H9 (cell line): ENCODE measurements around the gene WFDC2. TPM values are rescaled to one million over a fixed set of nuclear protein-coding genes. Genes with fewer than 3 reads are reported as not detected.

Experiments
- DNase-seq: peaks from one replicate; pipeline ENCODE4 v3.0.0-alpha.2; 2017
- H2AFZ ChIP-seq: one replicate; pipeline ENCODE4 v1.6.1; 2013; ENCODE audit warnings: mild to moderate bottlenecking, low read length, control low read depth, moderate library complexity
- H2AK5ac ChIP-seq: 2 replicates; pipeline ENCODE4 v1.6.1; 2013; ENCODE audit warnings: low read length, control low read depth, mixed read lengths; ENCODE audit not compliant: insufficient read length
- H2BK120ac ChIP-seq: one replicate; pipeline ENCODE4 v1.6.1; 2013; ENCODE audit warnings: low read depth, mild to moderate bottlenecking, low read length, control low read depth, inconsistent platforms; ENCODE audit not compliant: poor library complexity, severe bottlenecking
- H2BK12ac ChIP-seq: 2 replicates; pipeline ENCODE4 v1.6.1; 2013; ENCODE audit warnings: low read length, control low read depth, mixed read lengths, low read depth; ENCODE audit not compliant: insufficient read length
- H2BK15ac ChIP-seq: 2 replicates; pipeline ENCODE4 v1.6.1; 2013; ENCODE audit warnings: low read depth, low read length, control low read depth
- H2BK20ac ChIP-seq: one replicate; pipeline ENCODE4 v1.6.1; 2013; ENCODE audit warnings: low read depth, mild to moderate bottlenecking, low read length, control low read depth, inconsistent platforms; ENCODE audit not compliant: poor library complexity, severe bottlenecking
- H2BK5ac ChIP-seq: 2 replicates; pipeline ENCODE4 v1.6.1; 2013; ENCODE audit warnings: low read length, control low read depth, mixed read lengths; ENCODE audit not compliant: insufficient read length
- H3K14ac ChIP-seq: 2 replicates; pipeline ENCODE4 v1.6.1; 2013; ENCODE audit warnings: low read length, control low read depth; ENCODE audit not compliant: insufficient read depth
- H3K18ac ChIP-seq: 2 replicates; pipeline ENCODE4 v1.6.1; 2013; ENCODE audit warnings: low read depth, mild to moderate bottlenecking, mixed read lengths, low read length, control low read depth; ENCODE audit not compliant: insufficient read length
- H3K23ac ChIP-seq: 2 replicates; pipeline ENCODE4 v1.6.1; 2013; ENCODE audit warnings: low read length, control low read depth, mixed read lengths, low read depth; ENCODE audit not compliant: insufficient read length
- H3K23me2 ChIP-seq: 2 replicates; pipeline ENCODE4 v1.6.1; 2013; ENCODE audit warnings: low read depth, mild to moderate bottlenecking, mixed read lengths, low read length, control low read depth; ENCODE audit not compliant: insufficient read length, poor library complexity, severe bottlenecking
- H3K27ac ChIP-seq: 2 replicates; pipeline ENCODE4 v1.5.1; 2013; ENCODE audit warnings: low read length, control low read depth, mixed read lengths, low read depth; ENCODE audit not compliant: insufficient read length
- H3K27me3 ChIP-seq: 2 replicates; pipeline ENCODE4 v1.6.1; 2013; ENCODE audit warnings: low read length, control low read depth, inconsistent platforms; ENCODE audit not compliant: insufficient read depth
- H3K4ac ChIP-seq: 2 replicates; pipeline ENCODE4 v1.6.1; 2013; ENCODE audit warnings: low read depth, mild to moderate bottlenecking, control low read depth, inconsistent platforms, low read length, moderate library complexity
- H3K4me1 ChIP-seq: 2 replicates; pipeline ENCODE4 v1.6.1; 2013; ENCODE audit warnings: low read length, control low read depth, inconsistent platforms; ENCODE audit not compliant: insufficient read depth
- H3K4me2 ChIP-seq: 2 replicates; pipeline ENCODE4 v1.6.1; 2013; ENCODE audit warnings: low read length, control low read depth, mixed read lengths; ENCODE audit not compliant: insufficient read length, insufficient read depth
- H3K56ac ChIP-seq: 2 replicates; pipeline ENCODE4 v1.6.1; 2013; ENCODE audit warnings: low read depth, mild to moderate bottlenecking, mixed read lengths, low read length, control low read depth; ENCODE audit not compliant: insufficient read length
- H3K79me1 ChIP-seq: 2 replicates; pipeline ENCODE4 v1.6.1; 2013; ENCODE audit warnings: low read depth, mild to moderate bottlenecking, moderate library complexity, low read length, control low read depth, inconsistent platforms; ENCODE audit not compliant: insufficient read depth, poor library complexity, severe bottlenecking
- H3K79me2 ChIP-seq: 2 replicates; pipeline ENCODE4 v1.6.1; 2013; ENCODE audit warnings: low read length, control low read depth, inconsistent platforms; ENCODE audit not compliant: insufficient read depth
- H3K9ac ChIP-seq: 2 replicates; pipeline ENCODE4 v1.6.1; 2013; ENCODE audit warnings: low read length, control low read depth, mixed read lengths; ENCODE audit not compliant: insufficient read length; ENCODE audit errors: extremely low read depth
- H3K9me3 ChIP-seq: one replicate; pipeline ENCODE4 v1.6.1; 2013; ENCODE audit warnings: low read depth, low read length, inconsistent platforms; ENCODE audit not compliant: control insufficient read depth
- H3T11ph ChIP-seq: one replicate; pipeline ENCODE4 v1.6.1; 2013; ENCODE audit warnings: mild to moderate bottlenecking, low read length, control low read depth, inconsistent platforms
- H4K20me1 ChIP-seq: one replicate; pipeline ENCODE4 v1.6.1; 2013; ENCODE audit not compliant: control insufficient read depth, insufficient read length, insufficient read depth
- H4K5ac ChIP-seq: 2 replicates; pipeline ENCODE4 v1.6.1; 2013; ENCODE audit warnings: low read depth, mild to moderate bottlenecking, mixed read lengths, low read length, control low read depth; ENCODE audit not compliant: insufficient read length
- H4K8ac ChIP-seq: replicated peaks from 2 replicates; pipeline ENCODE4 v1.6.1; 2013; ENCODE audit warnings: low read length, control low read depth, mixed read lengths, low read depth; ENCODE audit not compliant: insufficient read length
- H4K91ac ChIP-seq: 2 replicates; pipeline ENCODE4 v1.6.1; 2013; ENCODE audit warnings: low read depth, mild to moderate bottlenecking, moderate library complexity, mixed read lengths, low read length, control low read depth; ENCODE audit not compliant: insufficient read length
- H3K27ac Mint-ChIP-seq, 3 experiments: 2 replicates in 2 of 3; 3 replicates in 1 of 3; pipeline ENCODE4 v1.8.0; 2020 to 2021; ENCODE audit warnings: mixed read lengths in 3 of 3, mild to moderate bottlenecking in 1 of 3, moderate library complexity in 1 of 3
- H3K27me3 Mint-ChIP-seq: 2 replicates; pipeline ENCODE4 v1.8.0; 2021; ENCODE audit warnings: low read depth, mild to moderate bottlenecking, moderate library complexity, mixed read lengths
- H3K36me3 Mint-ChIP-seq, 3 experiments: 2 replicates in 2 of 3; 3 replicates in 1 of 3; pipeline ENCODE4 v1.8.0; 2020 to 2021; ENCODE audit warnings: low read depth in 3 of 3, mixed read lengths in 3 of 3; ENCODE audit not compliant: insufficient read depth in 1 of 3
- H3K4me1 Mint-ChIP-seq, 2 experiments: 2 replicates each; pipeline ENCODE4 v1.8.0; 2020; ENCODE audit warnings: mixed read lengths in 2 of 2
- H3K4me3 Mint-ChIP-seq, 2 experiments: 2 replicates in 1 of 2; 3 replicates in 1 of 2; pipeline ENCODE4 v1.8.0; 2020 to 2021; ENCODE audit warnings: mild to moderate bottlenecking in 2 of 2, mixed read lengths in 2 of 2, moderate library complexity in 1 of 2
- H3K9me3 Mint-ChIP-seq, 2 experiments: 2 replicates in 1 of 2; 3 replicates in 1 of 2; pipeline ENCODE4 v1.8.0; 2020; ENCODE audit warnings: mild to moderate bottlenecking in 2 of 2, mixed read lengths in 2 of 2, moderate library complexity in 1 of 2
- CTCF ChIP-seq: fragments of 200-600 bp; sonication (generic); conservative IDR thresholded peaks from 3 replicates; pipeline ENCODE4 v1.8.0; 2021; ENCODE audit warnings: antibody characterized with exemption, mild to moderate bottlenecking
- WGBS: extraction: QIAGEN DNeasy Blood & Tissue Kit; methylation state at CpG from one replicate; pipeline ENCODE4 v1.1.7; 2013; ENCODE audit warnings: missing lambda C conversion rate, low lambda C conversion rate, mixed read lengths; ENCODE audit not compliant: insufficient read length; ENCODE audit errors: extremely low coverage; 5-methylcytosine and 5-hydroxymethylcytosine counted together
- total RNA-seq: library from RNA; stranded (reverse); gene quantifications from 2 replicates; pipeline ENCODE4 v1.2.1, GENCODE V29; 2021

The WFDC2 gene
- total RNA-seq, 1 experiment from 2014 or later, result 57.1 TPM

GRCh38 chr20:45503403-45503802 lies 33.9 kb downstream of the WFDC2 start:
- H2BK20ac ChIP-seq, result no peak overlapping the region
- H2AFZ ChIP-seq, result no peak overlapping the region
- no peak overlapping the region for H2BK12ac ChIP-seq
- no peaks in the 10 kb centered on the region for H3K4me1 ChIP-seq
- no peaks in the 10 kb centered on the region for H3K79me2 ChIP-seq
- no peak overlapping the region for H3K14ac ChIP-seq
- TF ChIP-seq CTCF, result no peak
- H2BK120ac ChIP-seq, result no peak overlapping the region
- H3K27me3 ChIP-seq, result no peaks in the 10 kb centered on the region
- H3K4ac ChIP-seq, result no peak overlapping the region
- H3K23ac ChIP-seq, result no peak overlapping the region
- no peak overlapping the region for H2BK15ac ChIP-seq
- no peak overlapping the region for H4K8ac ChIP-seq
- no peak overlapping the region for H3K56ac ChIP-seq
- no peak for DNase-seq
- Mint-ChIP-seq H3K9me3 (no peaks in the 10 kb centered on the region), H3K4me3 (no peak overlapping the region), H3K27me3 (no peaks in the 10 kb centered on the region; the same call in none of the 2 replicates), H3K27ac (no peak overlapping the region), H3K4me1 (no peaks in the 10 kb centered on the region), H3K36me3 (no peaks in the 10 kb centered on the region)
- H4K20me1 ChIP-seq, result no peaks in the 10 kb centered on the region
- no peaks in the 10 kb centered on the region for H3K79me1 ChIP-seq
- H4K91ac ChIP-seq, result no peak overlapping the region
- no peak overlapping the region for H3K27ac ChIP-seq
- H4K5ac ChIP-seq, result no peak overlapping the region
- H3K4me2 ChIP-seq, result no peak overlapping the region
- H2BK5ac ChIP-seq, result no peak overlapping the region
- no peak overlapping the region for H3K18ac ChIP-seq
- no CpG with 5 or more reads among the region's 2 CpGs for WGBS
- no peaks in the 10 kb centered on the region for H3K9me3 ChIP-seq
- no peak overlapping the region for H3T11ph ChIP-seq
- H3K9ac ChIP-seq, result no peak overlapping the region
- no peaks in the 10 kb centered on the region for H3K23me2 ChIP-seq
- H2AK5ac ChIP-seq, result no peak overlapping the region
